GM12892 (cell line): ENCODE results near the gene CACNA2D1.

ENCODE experiments used
- POLR2A ChIP-seq: IDR thresholded peaks from 2 replicates; pipeline ENCODE4 v1.6.1; 2011; ENCODE audit warnings: low read depth, low read length, control low read depth
- POLR2AphosphoS5 ChIP-seq: IDR thresholded peaks from 2 replicates; pipeline ENCODE4 v1.6.1; 2011; ENCODE audit warnings: low read depth, low read length, control low read depth
- TAF1 ChIP-seq: IDR thresholded peaks from 2 replicates; pipeline ENCODE4 v1.6.1; 2011; ENCODE audit warnings: low read depth, mild to moderate bottlenecking, control low read depth, low read length, borderline replicate concordance

DNA sequence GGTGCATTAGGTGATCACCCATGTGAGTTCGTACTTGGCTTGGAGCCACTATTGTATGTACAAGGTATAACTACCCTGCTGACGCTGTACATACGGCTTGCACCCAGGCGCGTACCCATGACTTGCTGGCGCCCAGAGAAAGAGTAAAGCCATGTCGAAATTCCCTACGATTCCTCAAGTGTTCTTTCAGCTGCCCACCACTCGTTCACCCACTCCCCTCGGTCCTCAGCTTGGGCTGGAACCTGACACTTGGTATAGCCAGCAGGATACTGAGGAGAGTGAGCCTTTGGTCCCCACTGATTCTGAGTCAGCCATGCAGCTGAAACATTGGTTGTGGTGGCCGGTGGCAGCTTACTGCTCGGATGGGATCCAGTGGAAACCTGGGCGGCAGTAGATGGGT lies 241.5 kb downstream of the CACNA2D1 start:
- TF ChIP-seq POLR2A (no peak), POLR2AphosphoS5 (no peak), TAF1 (no peak)
